Endothelial cell of umbilical vein (primary cell): ENCODE measurements around the gene CPNE2. TPM values are rescaled to one million over a fixed set of nuclear protein-coding genes. Genes with fewer than 3 reads are reported as not detected.

Experiments
- BruUV-seq: library from RNA; stranded (reverse); fragments of 400-500 nt; replicated peaks from 2 replicates; lab custom pipeline; 2021; lab: Mats Ljungman, UMichigan
- CTCF ChIA-PET: fragments of 300-600, 350-600 bp; sonication (Branson Sonifier 250); formaldehyde crosslinking; loops from one replicate; lab custom pipeline; 2021; ENCODE audit warnings: antibody characterized with exemption, inconsistent platforms; lab: Charles Lee
- POLR2A ChIA-PET: fragments of 300-600, 350-600 bp; sonication (Branson Sonifier 250); formaldehyde crosslinking; loops from one replicate; lab custom pipeline; 2021; ENCODE audit warnings: antibody characterized with exemption, inconsistent platforms; lab: Charles Lee
- DNase-seq: peaks from one replicate; pipeline ENCODE4 v3.0.0-alpha.2; 2011; ENCODE audit warnings: low read depth, low spot score
- FAIRE-seq: peaks from 2 replicates; lab custom pipeline; 2011; peaks lifted over from hg19 to GRCh38; lab: Jason Lieb, UNC
- H2AFZ ChIP-seq: 2 replicates; pipeline ENCODE4 v1.6.0; 2012; ENCODE audit warnings: low read depth, low read length, control low read depth, inconsistent platforms
- H3K27ac ChIP-seq: 2 replicates; pipeline ENCODE4 v1.5.1; 2011; ENCODE audit warnings: low read depth, mild to moderate bottlenecking, control low read depth, low read length, moderate library complexity; ENCODE audit not compliant: insufficient read depth
- H3K27me3 ChIP-seq, 2 experiments: 2 replicates each; pipeline versions ENCODE4 v1.6.0 to v1.6.1; 2011; ENCODE audit warnings: low read length in 2 of 2, mixed read lengths in 1 of 2; ENCODE audit not compliant: control insufficient read depth in 2 of 2, insufficient read depth in 2 of 2
- H3K36me3 ChIP-seq, 2 experiments: 2 replicates in 1 of 2; 3 replicates in 1 of 2; pipeline ENCODE4 v1.5.1; 2011; ENCODE audit warnings: low read length in 2 of 2, mild to moderate bottlenecking in 1 of 2, moderate library complexity in 1 of 2; ENCODE audit not compliant: control insufficient read depth in 2 of 2, insufficient read depth in 2 of 2; ENCODE audit errors: extremely low read depth in 1 of 2
- H3K4me1 ChIP-seq: 3 replicates; pipeline ENCODE4 v1.5.1; 2011; ENCODE audit warnings: mild to moderate bottlenecking, low read length; ENCODE audit not compliant: control insufficient read depth, insufficient read depth; ENCODE audit errors: extremely low read depth
- H3K4me2 ChIP-seq: 2 replicates; pipeline ENCODE4 v1.6.1; 2011; ENCODE audit warnings: low read length, control low read depth, mixed read lengths; ENCODE audit not compliant: insufficient read depth
- H3K4me3 ChIP-seq, 3 experiments: fragments of 200-600 bp in 1 of 3; sonication (generic), shearing (Covaris generic) in 1 of 3; replicated peaks in 1 of 3; 2 replicates each; pipeline ENCODE4 v1.5.1; 2011 to 2016; ENCODE audit warnings: control low read depth in 3 of 3, low read length in 3 of 3, mild to moderate bottlenecking in 2 of 3, inconsistent platforms in 1 of 3, low read depth in 1 of 3, moderate library complexity in 1 of 3; ENCODE audit not compliant: insufficient read depth in 1 of 3
- H3K79me2 ChIP-seq: 2 replicates; pipeline ENCODE4 v1.6.0; 2012; ENCODE audit warnings: low read length, inconsistent platforms; ENCODE audit not compliant: control insufficient read depth, insufficient read depth
- H3K9ac ChIP-seq: replicated peaks from 2 replicates; pipeline ENCODE3; 2011; ENCODE audit warnings: low read length, control low read depth; ENCODE audit not compliant: insufficient read depth; ENCODE audit errors: extremely low read depth
- H3K9me1 ChIP-seq: replicated peaks from 3 replicates; pipeline ENCODE4 v1.6.0; 2011; ENCODE audit warnings: mild to moderate bottlenecking, low read length; ENCODE audit not compliant: control insufficient read depth, insufficient read depth; ENCODE audit errors: extremely low read depth
- H3K9me3 ChIP-seq: replicated peaks from 2 replicates; pipeline ENCODE4 v1.5.1; 2012; ENCODE audit warnings: low read length, inconsistent platforms; ENCODE audit not compliant: control insufficient read depth, insufficient read depth
- H4K20me1 ChIP-seq: replicated peaks from 2 replicates; pipeline ENCODE3; 2011; ENCODE audit warnings: mild to moderate bottlenecking, low read length; ENCODE audit not compliant: control insufficient read depth, insufficient read depth; ENCODE audit errors: extremely low read depth
- EZH2 ChIP-seq: IDR thresholded peaks from 2 replicates; pipeline ENCODE4 v1.6.1; 2012; ENCODE audit warnings: borderline replicate concordance, low read depth, mild to moderate bottlenecking, moderate library complexity, low read length, inconsistent platforms; ENCODE audit not compliant: severe bottlenecking
- FOS ChIP-seq: IDR thresholded peaks from 2 replicates; pipeline ENCODE4 v1.6.1; 2011; ENCODE audit warnings: mild to moderate bottlenecking, low read length, moderate library complexity, borderline replicate concordance; ENCODE audit not compliant: insufficient read depth
- dilution Hi-C: fragments of 300-500 bp; cut with MboI; formaldehyde crosslinking; loops from one replicate; pipeline ENCODE4 v1.15.0; 2019; ENCODE audit warnings: low sequenced_read_pairs; ENCODE audit not compliant: extremely low pct_ligation_motif_present
- intact Hi-C: fragments of 100-400 bp; cut with micrococcal nuclease; formaldehyde crosslinking; loops from one replicate; pipeline ENCODE4 v1.10.0; 2022
- polyA plus RNA-seq, 4 experiments: library from polyadenylated mRNA; depleted of rRNA in 3 of 4; stranded (reverse) in 3 of 4; unstranded in 1 of 4; fragments of >200 nt; gene quantifications; 2 replicates each; pipeline versions ENCODE4 v1.2.1 to v1.2.3, GENCODE V29; 2011 to 2012; ENCODE audit warnings: missing spikeins in 1 of 4
- total RNA-seq: library from RNA; stranded (reverse); gene quantifications from 2 replicates; pipeline ENCODE4 v1.2.3, GENCODE V29; 2021
- TF ChIP-seq, protein P1 (sequence below): IDR thresholded peaks from 2 replicates; pipeline ENCODE4 v1.6.1; 2011; ENCODE audit not compliant: insufficient read depth, insufficient read length

CPNE2 gene
- total and polyA plus RNA-seq, 2 donors (not counting 3 experiments of a cell fraction or from before 2014, with no cell fraction given) = 91.9 to 187 TPM

DNA sequence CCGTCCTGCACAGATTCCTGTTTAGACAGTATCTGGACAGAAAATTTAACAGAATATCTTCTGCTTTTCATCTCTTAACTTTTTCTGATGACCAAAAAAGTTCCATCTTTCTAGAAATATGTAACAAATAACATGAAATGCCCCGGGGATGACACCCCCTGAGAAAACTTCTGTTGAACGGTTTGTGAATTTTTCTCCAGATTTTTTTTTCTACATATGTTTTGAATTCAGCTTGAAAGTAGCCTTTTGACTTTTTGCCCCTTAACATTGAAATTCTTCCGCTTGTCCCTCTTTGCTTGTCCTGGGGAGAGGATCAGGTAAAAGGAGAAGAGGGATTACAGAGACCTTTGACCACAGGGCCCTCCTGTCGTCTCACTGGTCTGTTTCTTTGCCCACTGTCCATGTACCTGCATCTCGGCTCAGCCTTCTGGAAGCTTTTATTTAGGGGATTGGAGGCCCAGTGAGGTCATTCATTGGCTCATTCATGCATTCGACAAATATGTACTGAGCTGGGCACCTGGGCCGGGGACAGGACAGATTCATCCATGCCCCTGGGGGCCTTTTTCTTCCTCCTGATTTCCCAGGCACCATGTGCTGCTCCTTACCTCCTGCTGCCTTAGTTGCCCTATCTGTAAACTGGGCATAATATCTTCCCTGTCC is 19.6 kb upstream of the CPNE2 start:
- Histone ChIP-seq H3K79me2 (no peaks in the 10 kb centered on the region), H3K27ac (no peak overlapping the region), H3K4me3 (no peak overlapping the region), H3K9me3 (no peaks in the 10 kb centered on the region), H3K9ac (no peak overlapping the region), H2AFZ (no peak overlapping the region), H3K4me1 (no peaks in the 10 kb centered on the region), H3K4me2 (no peak overlapping the region), H4K20me1 (no peaks in the 10 kb centered on the region), H3K27me3 (no peaks in the 10 kb centered on the region), H3K36me3 (no peaks in the 10 kb centered on the region), H3K9me1 (no peaks in the 10 kb centered on the region)
- POLR2A ChIA-PET = no interaction called here
- CTCF ChIA-PET = interaction anchor here (0.9 to 1.4 kb wide), 2 partner anchors 27 to 107 kb away, joined by 3 to 6 read pairs; no protein-coding TSS in a partner anchor
- BruUV-seq = no TSS peak
- intact Hi-C loops = no loop called here
- dilution Hi-C loops = no loop called here
- FAIRE-seq = no peak
- peak; percentile 1 for TF ChIP-seq FOS
- TF ChIP-seq, protein P1, sequence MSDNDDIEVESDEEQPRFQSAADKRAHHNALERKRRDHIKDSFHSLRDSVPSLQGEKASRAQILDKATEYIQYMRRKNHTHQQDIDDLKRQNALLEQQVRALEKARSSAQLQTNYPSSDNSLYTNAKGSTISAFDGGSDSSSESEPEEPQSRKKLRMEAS = no peak
- no peak for TF ChIP-seq EZH2
- DNase-seq = no peak

DNA sequence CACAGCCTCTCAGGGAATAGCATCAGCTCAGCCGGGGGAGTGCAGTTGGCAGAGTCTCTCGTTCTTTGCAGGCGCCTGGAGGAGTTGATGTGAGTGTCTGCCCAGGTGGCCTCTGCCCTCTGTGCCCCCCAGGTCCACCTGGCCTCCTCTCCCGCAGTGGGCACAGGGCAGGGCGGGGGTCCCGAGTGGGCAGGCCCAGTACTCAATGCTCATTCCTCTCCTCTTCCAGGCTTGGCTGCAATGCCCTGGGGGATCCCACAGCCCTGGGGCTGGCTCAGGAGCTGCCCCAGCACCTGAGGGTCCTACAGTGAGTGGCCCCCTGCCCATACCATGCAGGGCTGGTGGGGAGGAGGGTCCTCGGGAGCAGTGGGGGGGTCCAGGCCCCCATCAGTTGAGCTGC is 14.7 kb upstream of the CPNE2 start:
- FAIRE-seq (no peak), DNase-seq (no peak)
- Histone ChIP-seq H3K79me2 (no peaks in the 10 kb centered on the region), H3K27ac (no peak overlapping the region), H3K27me3 (no peaks in the 10 kb centered on the region), H3K9me3 (no peaks in the 10 kb centered on the region), H4K20me1 (no peaks in the 10 kb centered on the region), H3K9ac (no peak overlapping the region), H2AFZ (no peak overlapping the region), H3K9me1 (no peaks in the 10 kb centered on the region), H3K36me3 (no peaks in the 10 kb centered on the region), H3K4me2 (no peak overlapping the region), H3K4me3 (no peak overlapping the region), H3K4me1 (no peaks in the 10 kb centered on the region)
- TF ChIP-seq FOS = no peak
- CTCF ChIA-PET = interaction anchor here (1.7 kb wide), 1 partner anchor 15 kb away, joined by 10 read pairs; the partner anchor contains the start of gene CPNE2
- dilution Hi-C loops = no loop called here
- BruUV-seq = no TSS peak
- POLR2A ChIA-PET = no interaction called here
- intact Hi-C loops = no loop called here
